SK-N-SH treated with all-trans-retinoic acid at 6 μM for 48 hours (cell line): Measurements from ENCODE around the gene MAPK14.

Experiments used
- ATAC-seq: fragments of 200-7000 bp; cut with Tn5 transposase; 3 replicates; pipeline ENCODE4 v1.9.1; 2020; ENCODE audit warnings: mild to moderate bottlenecking, moderate library complexity
- ARNTL ChIP-seq: fragments of 450-650 bp; formaldehyde crosslinking; IDR thresholded peaks from 2 replicates; pipeline ENCODE4 v1.5.0; 2020; ENCODE audit warnings: low read depth, mild to moderate bottlenecking, moderate library complexity, borderline replicate concordance
- BACH2 ChIP-seq: fragments of 250-450 bp; sonication (Bioruptor Pico); IDR thresholded peaks from 2 replicates; pipeline ENCODE4 v1.9.0; 2021; ENCODE audit warnings: mild to moderate bottlenecking, borderline replicate concordance
- CSDC2 ChIP-seq: fragments of 250-450 bp; sonication (Bioruptor Pico); IDR thresholded peaks from 2 replicates; pipeline ENCODE4 v1.5.0; 2020; ENCODE audit warnings: mild to moderate bottlenecking, moderate library complexity
- ISL1 ChIP-seq: fragments of 250-450 bp; sonication (Bioruptor Pico); IDR thresholded peaks from 2 replicates; pipeline ENCODE4 v2.1.2; 2022; ENCODE audit warnings: mild to moderate bottlenecking, moderate library complexity
- OSR1 ChIP-seq: fragments of 250-450 bp; sonication (Bioruptor Pico); IDR thresholded peaks from 2 replicates; pipeline ENCODE4 v1.8.0; 2022; ENCODE audit warnings: moderate library complexity, mild to moderate bottlenecking, inconsistent platforms
- PATZ1 ChIP-seq: fragments of 250-450 bp; sonication (Bioruptor Pico); IDR thresholded peaks from 2 replicates; pipeline ENCODE4 v1.8.0; 2020; ENCODE audit warnings: mild to moderate bottlenecking, moderate library complexity, borderline replicate concordance
- POU6F1 ChIP-seq: fragments of 250-450 bp; sonication (Bioruptor Pico); IDR thresholded peaks from 2 replicates; pipeline ENCODE4 v1.8.0; 2021; ENCODE audit warnings: low read depth, mild to moderate bottlenecking, moderate library complexity, borderline replicate concordance
- RARB ChIP-seq: fragments of 250-450 bp; sonication (Bioruptor Pico); IDR thresholded peaks from 2 replicates; pipeline ENCODE4 v1.8.0; 2021; ENCODE audit warnings: mild to moderate bottlenecking, moderate library complexity
- TCF4 ChIP-seq: fragments of 250-450 bp; sonication (Bioruptor Pico); IDR thresholded peaks from 2 replicates; pipeline ENCODE4 v1.8.0; 2021; ENCODE audit warnings: mild to moderate bottlenecking, moderate library complexity, borderline replicate concordance
- TOX ChIP-seq: fragments of 250-450 bp; sonication (Bioruptor Pico); IDR thresholded peaks from 2 replicates; pipeline ENCODE4 v1.8.0; 2021; ENCODE audit warnings: mild to moderate bottlenecking, moderate library complexity, borderline replicate concordance
- TSHZ2 ChIP-seq: fragments of 250-450 bp; sonication (Bioruptor Pico); IDR thresholded peaks from 2 replicates; pipeline ENCODE4 v1.5.0; 2020; ENCODE audit warnings: mild to moderate bottlenecking, moderate library complexity
- ZNF565 ChIP-seq: fragments of 450-650 bp; formaldehyde crosslinking; conservative IDR thresholded peaks from 2 replicates; pipeline ENCODE4 v1.5.0; 2020; ENCODE audit warnings: low read depth, mild to moderate bottlenecking, moderate library complexity
- TF ChIP-seq, protein P1 (sequence below): fragments of 250-450 bp; sonication (Bioruptor Pico); IDR thresholded peaks from 2 replicates; pipeline ENCODE4 v1.5.1; 2021; ENCODE audit warnings: mild to moderate bottlenecking, moderate library complexity
- TF ChIP-seq, protein P2 (sequence below): fragments of 250-450 bp; sonication (Bioruptor Pico); IDR thresholded peaks from 2 replicates; pipeline ENCODE4 v1.5.1; 2020; ENCODE audit warnings: low read depth, mild to moderate bottlenecking, moderate library complexity

MAPK14 gene

GRCh38 chr6:36067374-36068011 is 39.9 kb downstream of the MAPK14 start:
- peak; percentile 46; the same call in 2 of the 3 replicates for ATAC-seq
- TF ChIP-seq CSDC2 (CRISPR knock-in tag): no peak
- TF ChIP-seq ISL1 (CRISPR knock-in tag): peak; percentile 46
- TF ChIP-seq, all 23 proteins: peak for 1

- ATAC-seq: no peak
- TF ChIP-seq TCF4 (no peak), BACH2 (no peak), RARB (no peak), POU6F1 (CRISPR knock-in tag) (no peak), ZNF565 (CRISPR knock-in tag) (no peak), OSR1 (CRISPR knock-in tag) (no peak), TOX (CRISPR knock-in tag) (no peak), ISL1 (CRISPR knock-in tag) (no peak), TSHZ2 (no peak), PATZ1 (CRISPR knock-in tag) (no peak)
- TF ChIP-seq, protein P1, sequence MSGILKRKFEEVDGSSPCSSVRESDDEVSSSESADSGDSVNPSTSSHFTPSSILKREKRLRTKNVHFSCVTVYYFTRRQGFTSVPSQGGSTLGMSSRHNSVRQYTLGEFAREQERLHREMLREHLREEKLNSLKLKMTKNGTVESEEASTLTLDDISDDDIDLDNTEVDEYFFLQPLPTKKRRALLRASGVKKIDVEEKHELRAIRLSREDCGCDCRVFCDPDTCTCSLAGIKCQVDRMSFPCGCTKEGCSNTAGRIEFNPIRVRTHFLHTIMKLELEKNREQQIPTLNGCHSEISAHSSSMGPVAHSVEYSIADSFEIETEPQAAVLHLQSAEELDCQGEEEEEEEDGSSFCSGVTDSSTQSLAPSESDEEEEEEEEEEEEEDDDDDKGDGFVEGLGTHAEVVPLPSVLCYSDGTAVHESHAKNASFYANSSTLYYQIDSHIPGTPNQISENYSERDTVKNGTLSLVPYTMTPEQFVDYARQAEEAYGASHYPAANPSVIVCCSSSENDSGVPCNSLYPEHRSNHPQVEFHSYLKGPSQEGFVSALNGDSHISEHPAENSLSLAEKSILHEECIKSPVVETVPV (CRISPR knock-in tag): no peak
- TF ChIP-seq, protein P2, sequence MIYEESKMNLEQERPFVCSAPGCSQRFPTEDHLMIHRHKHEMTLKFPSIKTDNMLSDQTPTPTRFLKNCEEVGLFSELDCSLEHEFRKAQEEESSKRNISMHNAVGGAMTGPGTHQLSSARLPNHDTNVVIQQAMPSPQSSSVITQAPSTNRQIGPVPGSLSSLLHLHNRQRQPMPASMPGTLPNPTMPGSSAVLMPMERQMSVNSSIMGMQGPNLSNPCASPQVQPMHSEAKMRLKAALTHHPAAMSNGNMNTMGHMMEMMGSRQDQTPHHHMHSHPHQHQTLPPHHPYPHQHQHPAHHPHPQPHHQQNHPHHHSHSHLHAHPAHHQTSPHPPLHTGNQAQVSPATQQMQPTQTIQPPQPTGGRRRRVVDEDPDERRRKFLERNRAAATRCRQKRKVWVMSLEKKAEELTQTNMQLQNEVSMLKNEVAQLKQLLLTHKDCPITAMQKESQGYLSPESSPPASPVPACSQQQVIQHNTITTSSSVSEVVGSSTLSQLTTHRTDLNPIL (CRISPR knock-in tag): no peak
Measured at GRCh38 chr6:36068012-36068392, 40.4 kb downstream of the MAPK14 start.

DNA sequence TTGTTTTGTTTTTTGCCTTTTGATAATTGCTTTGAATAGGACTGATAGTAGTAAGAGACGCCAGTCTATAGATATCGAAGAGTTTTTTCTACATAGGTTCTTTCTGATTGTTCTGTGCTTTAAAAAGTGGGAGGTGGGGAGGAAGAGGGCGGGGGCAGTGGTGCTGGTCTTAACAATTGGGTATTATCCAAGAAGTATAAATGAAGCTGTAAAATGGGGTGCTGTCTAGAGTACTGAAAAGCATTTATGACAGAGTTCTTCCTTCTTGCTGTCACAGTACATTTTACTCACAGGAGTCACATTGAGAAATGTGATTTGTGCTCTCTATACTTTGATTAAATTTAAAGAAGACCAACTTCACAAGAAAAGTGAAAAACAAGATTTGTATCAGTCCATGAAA is 41.0 kb downstream of the MAPK14 start:
- no peak for ATAC-seq

More for the DNA sequence above, 41.0 kb downstream of the MAPK14 start:
- TF ChIP-seq RARB (no peak), BACH2 (no peak), PATZ1 (CRISPR knock-in tag) (no peak), ARNTL (no peak)
